ENCODE data around the gene PRR19.

PRR19 gene

DNA sequence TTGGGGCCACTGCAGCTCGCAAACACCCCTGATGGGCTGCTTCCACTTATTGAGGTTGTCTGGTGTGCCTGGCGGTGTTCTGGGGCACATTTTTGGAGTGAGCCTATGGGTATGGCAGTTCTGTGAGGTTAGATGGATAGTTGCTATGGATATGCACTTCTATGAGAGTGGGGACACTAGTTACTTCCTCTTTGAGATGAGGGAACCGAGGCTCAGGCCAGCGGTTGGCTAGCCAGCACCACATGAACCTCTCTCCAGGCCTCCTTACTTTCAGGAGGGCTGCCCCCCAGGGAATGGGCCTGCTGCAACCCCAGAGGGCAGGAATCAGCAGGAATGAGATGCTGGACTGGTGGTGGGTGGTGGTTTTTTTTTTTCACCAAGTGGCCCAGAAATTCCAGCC, 13.5 kb upstream of the PRR19 start:
- TF ChIP-seq, protein P1, sequence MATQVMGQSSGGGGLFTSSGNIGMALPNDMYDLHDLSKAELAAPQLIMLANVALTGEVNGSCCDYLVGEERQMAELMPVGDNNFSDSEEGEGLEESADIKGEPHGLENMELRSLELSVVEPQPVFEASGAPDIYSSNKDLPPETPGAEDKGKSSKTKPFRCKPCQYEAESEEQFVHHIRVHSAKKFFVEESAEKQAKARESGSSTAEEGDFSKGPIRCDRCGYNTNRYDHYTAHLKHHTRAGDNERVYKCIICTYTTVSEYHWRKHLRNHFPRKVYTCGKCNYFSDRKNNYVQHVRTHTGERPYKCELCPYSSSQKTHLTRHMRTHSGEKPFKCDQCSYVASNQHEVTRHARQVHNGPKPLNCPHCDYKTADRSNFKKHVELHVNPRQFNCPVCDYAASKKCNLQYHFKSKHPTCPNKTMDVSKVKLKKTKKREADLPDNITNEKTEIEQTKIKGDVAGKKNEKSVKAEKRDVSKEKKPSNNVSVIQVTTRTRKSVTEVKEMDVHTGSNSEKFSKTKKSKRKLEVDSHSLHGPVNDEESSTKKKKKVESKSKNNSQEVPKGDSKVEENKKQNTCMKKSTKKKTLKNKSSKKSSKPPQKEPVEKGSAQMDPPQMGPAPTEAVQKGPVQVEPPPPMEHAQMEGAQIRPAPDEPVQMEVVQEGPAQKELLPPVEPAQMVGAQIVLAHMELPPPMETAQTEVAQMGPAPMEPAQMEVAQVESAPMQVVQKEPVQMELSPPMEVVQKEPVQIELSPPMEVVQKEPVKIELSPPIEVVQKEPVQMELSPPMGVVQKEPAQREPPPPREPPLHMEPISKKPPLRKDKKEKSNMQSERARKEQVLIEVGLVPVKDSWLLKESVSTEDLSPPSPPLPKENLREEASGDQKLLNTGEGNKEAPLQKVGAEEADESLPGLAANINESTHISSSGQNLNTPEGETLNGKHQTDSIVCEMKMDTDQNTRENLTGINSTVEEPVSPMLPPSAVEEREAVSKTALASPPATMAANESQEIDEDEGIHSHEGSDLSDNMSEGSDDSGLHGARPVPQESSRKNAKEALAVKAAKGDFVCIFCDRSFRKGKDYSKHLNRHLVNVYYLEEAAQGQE (IDR thresholded peaks at IDR 0.05; ENCODE audit: insufficient read depth in 1 of 2, low read depth in 2 of 2, low read length in 2 of 2) = no peak
- no peak for TF ChIP-seq POLR2AphosphoS5 (IDR thresholded peaks at IDR 0.05; ENCODE audit: low read depth, low read length)
- TF ChIP-seq SIN3A (IDR thresholded peaks at IDR 0.05; ENCODE audit: borderline replicate concordance, insufficient read depth, low read length) = no peak
- no peak for TF ChIP-seq FOXP2 (optimal IDR thresholded peaks at IDR 0.05; ENCODE audit: borderline replicate concordance, extremely low read depth, extremely low read length, insufficient read depth)

DNA sequence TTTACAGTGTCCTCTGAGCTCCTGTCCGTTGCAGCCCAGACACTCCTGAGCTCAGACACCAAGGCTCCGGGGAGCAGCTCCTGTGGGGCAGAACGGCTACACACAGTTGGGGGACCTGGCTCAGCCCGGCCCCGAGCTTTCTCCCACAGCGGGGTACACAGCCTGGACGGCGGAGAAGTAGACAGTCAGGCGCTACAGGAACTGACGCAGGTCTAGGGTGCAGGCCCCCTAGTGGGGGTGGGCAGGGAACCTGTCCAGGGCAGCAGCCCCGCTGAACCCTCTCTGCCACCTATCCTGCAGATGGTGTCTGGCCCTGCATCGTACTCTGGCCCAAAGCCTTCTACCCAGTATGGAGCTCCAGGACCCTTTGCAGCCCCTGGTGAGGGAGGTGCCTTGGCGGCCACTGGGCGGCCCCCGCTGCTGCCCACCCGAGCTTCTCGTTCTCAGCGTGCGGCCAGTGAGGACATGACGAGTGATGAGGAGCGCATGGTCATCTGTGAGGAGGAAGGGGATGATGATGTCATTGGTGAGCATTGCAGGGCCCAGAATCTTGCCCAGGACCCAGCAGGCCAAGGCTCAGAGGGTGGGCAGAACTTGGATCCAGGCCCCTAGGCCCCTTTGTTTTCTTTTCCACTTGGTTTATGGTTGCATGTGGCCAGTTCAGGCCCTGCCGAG, 12.9 kb upstream of the PRR19 start:
- TF ChIP-seq SIN3A (IDR thresholded peaks at IDR 0.05; ENCODE audit: borderline replicate concordance, insufficient read depth, low read length) (no peak), POLR2AphosphoS5 (IDR thresholded peaks at IDR 0.05; ENCODE audit: low read depth, low read length) (no peak), FOXP2 (optimal IDR thresholded peaks at IDR 0.05; ENCODE audit: borderline replicate concordance, extremely low read depth, extremely low read length, insufficient read depth) (no peak), TAF1 (IDR thresholded peaks at IDR 0.05; ENCODE audit: borderline replicate concordance, insufficient read depth, low read length) (no peak)
- TF ChIP-seq, protein P1 (IDR thresholded peaks at IDR 0.05; ENCODE audit: insufficient read depth in 1 of 2, low read depth in 2 of 2, low read length in 2 of 2) = no peak

DNA sequence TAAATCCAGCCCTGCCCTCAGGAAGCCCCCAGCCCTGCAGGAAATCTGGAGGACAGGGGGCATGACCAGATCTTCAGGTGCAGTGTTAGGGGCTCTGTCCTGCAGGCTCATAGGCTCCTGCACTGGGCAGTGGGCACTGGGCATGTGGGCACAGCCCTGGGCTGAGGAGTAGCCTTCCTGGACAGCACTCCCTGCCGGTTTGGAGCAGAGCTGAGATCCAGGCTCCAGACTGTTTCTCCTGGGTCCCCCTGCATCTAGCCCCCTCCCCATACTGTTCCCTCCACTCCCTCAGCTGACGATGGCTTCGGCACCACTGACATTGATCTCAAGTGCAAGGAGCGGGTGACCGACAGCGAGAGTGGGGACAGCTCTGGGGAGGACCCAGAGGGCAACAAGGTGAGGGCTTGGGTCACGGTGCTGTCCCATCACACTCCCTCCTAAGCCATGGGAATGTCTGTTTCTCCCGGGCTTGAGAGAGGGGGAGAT, 12.3 kb upstream of the PRR19 start:
- TF ChIP-seq POLR2AphosphoS5 (IDR thresholded peaks at IDR 0.05; ENCODE audit: low read depth, low read length) (0 out of 2 replicates have a peak, but pooled peaks have one; percentile 28), FOXP2 (optimal IDR thresholded peaks at IDR 0.05; ENCODE audit: borderline replicate concordance, extremely low read depth, extremely low read length, insufficient read depth) (no peak)

DNA sequence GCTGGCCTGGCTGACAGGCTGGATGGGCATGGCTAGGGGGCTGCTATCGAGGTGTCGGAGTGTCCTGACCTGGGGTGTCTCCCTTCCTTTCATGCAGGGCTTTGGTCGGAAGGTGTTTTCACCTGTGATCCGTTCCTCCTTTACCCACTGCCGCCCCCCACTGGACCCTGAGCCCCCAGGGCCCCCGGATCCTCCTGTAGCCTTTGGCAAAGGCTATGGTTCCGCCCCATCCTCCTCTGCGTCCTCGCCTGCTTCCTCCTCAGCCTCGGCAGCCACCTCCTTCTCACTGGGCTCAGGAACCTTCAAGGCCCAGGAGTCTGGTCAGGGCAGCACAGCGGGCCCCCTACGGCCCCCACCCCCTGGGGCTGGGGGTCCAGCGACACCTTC, 11.8 kb upstream of the PRR19 start:
- TF ChIP-seq FOXP2 (optimal IDR thresholded peaks at IDR 0.05; ENCODE audit: borderline replicate concordance, extremely low read depth, extremely low read length, insufficient read depth) (no peak), TAF1 (IDR thresholded peaks at IDR 0.05; ENCODE audit: borderline replicate concordance, insufficient read depth, low read length) (no peak), POLR2AphosphoS5 (IDR thresholded peaks at IDR 0.05; ENCODE audit: low read depth, low read length) (no peak), SIN3A (IDR thresholded peaks at IDR 0.05; ENCODE audit: borderline replicate concordance, insufficient read depth, low read length) (no peak)
- TF ChIP-seq, protein P1 (IDR thresholded peaks at IDR 0.05; ENCODE audit: insufficient read depth in 1 of 2, low read depth in 2 of 2, low read length in 2 of 2) = no peak

DNA sequence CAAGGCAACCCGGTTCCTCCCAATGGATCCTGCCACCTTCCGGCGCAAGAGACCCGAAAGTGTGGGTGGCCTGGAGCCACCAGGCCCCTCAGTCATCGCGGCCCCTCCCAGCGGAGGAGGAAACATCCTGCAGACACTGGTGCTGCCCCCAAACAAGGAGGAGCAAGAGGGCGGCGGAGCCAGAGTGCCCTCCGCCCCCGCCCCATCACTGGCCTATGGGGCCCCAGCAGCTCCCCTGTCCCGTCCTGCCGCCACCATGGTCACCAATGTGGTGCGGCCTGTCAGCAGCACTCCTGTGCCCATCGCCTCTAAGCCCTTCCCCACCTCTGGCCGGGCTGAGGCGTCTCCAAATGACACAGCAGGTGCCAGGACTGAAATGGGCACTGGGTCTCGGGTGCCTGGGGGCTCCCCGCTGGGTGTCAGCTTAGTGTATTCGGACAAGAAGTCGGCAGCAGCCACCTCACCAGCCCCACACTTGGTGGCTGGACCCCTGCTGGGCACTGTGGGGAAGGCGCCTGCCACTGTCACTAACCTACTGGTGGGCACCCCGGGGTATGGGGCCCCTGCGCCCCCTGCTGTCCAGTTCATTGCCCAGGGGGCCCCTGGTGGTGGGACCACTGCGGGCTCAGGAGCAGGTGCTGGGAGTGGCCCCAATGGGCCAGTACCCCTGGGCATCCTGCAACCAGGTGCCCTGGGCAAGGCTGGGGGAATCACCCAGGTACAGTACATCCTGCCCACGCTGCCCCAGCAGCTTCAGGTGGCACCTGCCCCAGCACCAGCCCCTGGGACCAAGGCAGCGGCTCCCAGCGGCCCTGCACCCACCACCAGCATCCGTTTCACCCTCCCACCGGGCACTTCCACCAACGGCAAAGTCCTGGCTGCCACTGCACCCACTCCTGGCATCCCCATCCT, 11.2 kb upstream of the PRR19 start:
- TF ChIP-seq, protein P1 (IDR thresholded peaks at IDR 0.05; ENCODE audit: insufficient read depth in 1 of 2, low read depth in 2 of 2, low read length in 2 of 2) = no peak
- no peak for TF ChIP-seq POLR2AphosphoS5 (IDR thresholded peaks at IDR 0.05; ENCODE audit: low read depth, low read length)
- no peak for TF ChIP-seq TAF1 (IDR thresholded peaks at IDR 0.05; ENCODE audit: borderline replicate concordance, insufficient read depth, low read length)
- TF ChIP-seq SIN3A (IDR thresholded peaks at IDR 0.05; ENCODE audit: borderline replicate concordance, insufficient read depth, low read length) = no peak
- no peak for TF ChIP-seq FOXP2 (optimal IDR thresholded peaks at IDR 0.05; ENCODE audit: borderline replicate concordance, extremely low read depth, extremely low read length, insufficient read depth)
